ENCODE data around the gene ADGRG1.

ADGRG1 gene

DNA sequence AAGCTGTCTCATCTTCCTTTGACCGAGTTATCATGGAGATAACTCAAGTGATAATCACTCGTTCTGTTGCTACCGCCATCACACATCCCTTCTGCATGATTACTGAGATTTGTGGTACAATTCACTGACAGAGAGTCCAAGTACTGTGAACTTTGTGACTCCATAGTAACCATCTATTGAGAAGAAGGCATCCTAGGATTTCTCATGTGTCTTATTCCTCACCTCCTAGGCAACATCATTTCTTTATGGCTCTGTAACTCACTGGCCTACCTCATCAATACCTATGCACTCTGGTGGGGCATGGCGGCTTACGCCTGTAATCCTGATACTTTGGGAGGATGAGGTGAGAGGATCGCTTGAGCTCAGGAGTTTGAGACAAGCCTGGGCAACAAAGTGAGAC is 85.6 kb downstream of the ADGRG1 start:
- no peaks in the 10 kb centered on the region for H3K79me2 ChIP-seq (ENCODE audit: insufficient read depth, low read length)
- no peaks in the 10 kb centered on the region for H3K36me3 ChIP-seq (ENCODE audit: insufficient read depth, low read length)
- no peaks in the 10 kb centered on the region for H3K4me1 ChIP-seq (ENCODE audit: insufficient read depth, low read length)
- TF ChIP-seq, protein P1, sequence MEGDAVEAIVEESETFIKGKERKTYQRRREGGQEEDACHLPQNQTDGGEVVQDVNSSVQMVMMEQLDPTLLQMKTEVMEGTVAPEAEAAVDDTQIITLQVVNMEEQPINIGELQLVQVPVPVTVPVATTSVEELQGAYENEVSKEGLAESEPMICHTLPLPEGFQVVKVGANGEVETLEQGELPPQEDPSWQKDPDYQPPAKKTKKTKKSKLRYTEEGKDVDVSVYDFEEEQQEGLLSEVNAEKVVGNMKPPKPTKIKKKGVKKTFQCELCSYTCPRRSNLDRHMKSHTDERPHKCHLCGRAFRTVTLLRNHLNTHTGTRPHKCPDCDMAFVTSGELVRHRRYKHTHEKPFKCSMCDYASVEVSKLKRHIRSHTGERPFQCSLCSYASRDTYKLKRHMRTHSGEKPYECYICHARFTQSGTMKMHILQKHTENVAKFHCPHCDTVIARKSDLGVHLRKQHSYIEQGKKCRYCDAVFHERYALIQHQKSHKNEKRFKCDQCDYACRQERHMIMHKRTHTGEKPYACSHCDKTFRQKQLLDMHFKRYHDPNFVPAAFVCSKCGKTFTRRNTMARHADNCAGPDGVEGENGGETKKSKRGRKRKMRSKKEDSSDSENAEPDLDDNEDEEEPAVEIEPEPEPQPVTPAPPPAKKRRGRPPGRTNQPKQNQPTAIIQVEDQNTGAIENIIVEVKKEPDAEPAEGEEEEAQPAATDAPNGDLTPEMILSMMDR (IDR thresholded peaks at IDR 0.05; ENCODE audit: borderline replicate concordance, extremely low read depth, low read length, poor library complexity, severe bottlenecking): no peak
- TF ChIP-seq EZH2 (IDR thresholded peaks at IDR 0.05; ENCODE audit: borderline replicate concordance, low read depth, low read length, severe bottlenecking): no peak
- H4K20me1 ChIP-seq (ENCODE audit: insufficient read depth, low read length): no peaks in the 10 kb centered on the region
- H3K9ac ChIP-seq (ENCODE audit: low read depth, low read length): no peak overlapping the region
- no peak for ATAC-seq (ENCODE audit: insufficient read depth, low read depth)
- H3K27me3 ChIP-seq (ENCODE audit: insufficient read depth, low read length, poor library complexity): peaks cover 19% of the 10 kb centered on the region
- no peak overlapping the region for H3K27ac ChIP-seq (ENCODE audit: low read length)
- no peak overlapping the region for H3K4me2 ChIP-seq (ENCODE audit: insufficient read depth, low read length)
- H3K4me3 ChIP-seq (ENCODE audit: low read depth in 1 of 2, low read length in 2 of 2): no peak overlapping the region
- DNase-seq: no peak
- H3K9me3 ChIP-seq (ENCODE audit: insufficient read depth, low read length, severe bottlenecking): no peaks in the 10 kb centered on the region
- H2AFZ ChIP-seq (ENCODE audit: low read depth, low read length): no peak overlapping the region

All from DND-41 (cell line).